HepG2 (cell line): Measurements from ENCODE around the gene SUPT4H1. TPM values are rescaled to one million over a fixed set of nuclear protein-coding genes. Genes with fewer than 3 reads are reported as not detected.

ENCODE experiments used
- E2F5 ChIP-seq: sonication (generic); formaldehyde crosslinking; conservative IDR thresholded peaks from 2 replicates; pipeline ENCODE4 v1.4.0; 2020; ENCODE audit warnings: missing genetic modification reagents
- FOXC1 ChIP-seq: sonication (generic); formaldehyde crosslinking; IDR thresholded peaks from 2 replicates; pipeline ENCODE4 v1.8.0; 2022; ENCODE audit warnings: mild to moderate bottlenecking, missing genetic modification reagents, borderline replicate concordance
- HINFP ChIP-seq: sonication (generic); formaldehyde crosslinking; IDR thresholded peaks from 2 replicates; pipeline ENCODE4 v1.4.0; 2020; ENCODE audit warnings: low read depth, mild to moderate bottlenecking, missing genetic modification reagents
- HMG20A ChIP-seq: IDR thresholded peaks from 2 replicates; pipeline ENCODE4 v1.6.1; 2016; ENCODE audit warnings: borderline replicate concordance
- HMG20B ChIP-seq: conservative IDR thresholded peaks from 2 replicates; pipeline ENCODE4 v1.6.1; 2016; ENCODE audit warnings: missing genetic modification reagents, missing compliant biosample characterization
- KDM2A ChIP-seq: sonication (generic); formaldehyde crosslinking; IDR thresholded peaks from 2 replicates; pipeline ENCODE4 v1.4.0; 2020; ENCODE audit warnings: low read depth, missing genetic modification reagents, borderline replicate concordance
- LBX2 ChIP-seq: sonication (generic); formaldehyde crosslinking; IDR thresholded peaks from 2 replicates; pipeline ENCODE4 v1.5.0; 2020; ENCODE audit warnings: missing genetic modification reagents, mild to moderate bottlenecking, borderline replicate concordance
- NFE2L1 ChIP-seq: sonication (generic); formaldehyde crosslinking; IDR thresholded peaks from 2 replicates; pipeline ENCODE4 v1.4.0; 2020; ENCODE audit warnings: missing genetic modification reagents, mild to moderate bottlenecking, borderline replicate concordance
- NR2F6 ChIP-seq, 2 experiments: IDR thresholded peaks; 2 replicates each; pipeline ENCODE4 v1.6.1; 2016; ENCODE audit warnings: antibody characterized with exemption in 1 of 2, mild to moderate bottlenecking in 1 of 2
- PHB2 ChIP-seq: fragments of 450-650 bp; IDR thresholded peaks from 2 replicates; pipeline ENCODE4 v1.6.1; 2018; ENCODE audit not compliant: partially characterized antibody
- RARG ChIP-seq: sonication (generic); formaldehyde crosslinking; IDR thresholded peaks from 2 replicates; pipeline ENCODE4 v1.4.0; 2020; ENCODE audit warnings: low read depth, mild to moderate bottlenecking, missing genetic modification reagents
- RBAK ChIP-seq: sonication (generic); formaldehyde crosslinking; IDR thresholded peaks from 2 replicates; pipeline ENCODE4 v1.5.1; 2020; ENCODE audit warnings: mild to moderate bottlenecking, missing genetic modification reagents
- SIX1 ChIP-seq: sonication (generic); formaldehyde crosslinking; IDR thresholded peaks from 2 replicates; pipeline ENCODE4 v1.4.0; 2020; ENCODE audit warnings: missing genetic modification reagents, borderline replicate concordance
- SP1 ChIP-seq, 2 experiments: fragments of 450-650 bp in 1 of 2; sonication (generic) in 1 of 2; formaldehyde crosslinking in 1 of 2; IDR thresholded peaks; 2 replicates each; pipeline versions ENCODE4 v1.4.0 to v1.6.1; 2016 to 2020; ENCODE audit warnings: missing genetic modification reagents in 1 of 2
- ZBTB14 ChIP-seq: sonication (generic); formaldehyde crosslinking; IDR thresholded peaks from 2 replicates; pipeline ENCODE4 v1.4.0; 2020; ENCODE audit warnings: missing genetic modification reagents
- ZBTB38 ChIP-seq: sonication (generic); formaldehyde crosslinking; IDR thresholded peaks from 2 replicates; pipeline ENCODE4 v1.5.1; 2020; ENCODE audit warnings: mild to moderate bottlenecking, missing genetic modification reagents
- ZFP90 ChIP-seq: sonication (generic); formaldehyde crosslinking; IDR thresholded peaks from 2 replicates; pipeline ENCODE4 v1.8.0; 2022; ENCODE audit warnings: missing genetic modification reagents, mild to moderate bottlenecking, inconsistent platforms, borderline replicate concordance
- ZNF354B ChIP-seq: sonication (generic); formaldehyde crosslinking; IDR thresholded peaks from 2 replicates; pipeline ENCODE4 v1.8.0; 2022; ENCODE audit warnings: mild to moderate bottlenecking, missing genetic modification reagents
- ZNF513 ChIP-seq: sonication (generic); formaldehyde crosslinking; conservative IDR thresholded peaks from 2 replicates; pipeline ENCODE4 v1.5.0; 2020; ENCODE audit warnings: missing genetic modification reagents
- ZNF614 ChIP-seq: IDR thresholded peaks from 2 replicates; pipeline ENCODE4 v1.6.1; 2018; ENCODE audit warnings: missing biosample characterization, missing genetic modification reagents, inconsistent platforms, borderline replicate concordance
- ZNF784 ChIP-seq: sonication (generic); formaldehyde crosslinking; IDR thresholded peaks from 2 replicates; pipeline ENCODE4 v1.5.1; 2020; ENCODE audit warnings: missing genetic modification reagents, mild to moderate bottlenecking, borderline replicate concordance
- polyA plus RNA-seq, 8 experiments: library from polyadenylated mRNA; depleted of rRNA in 3 of 8; stranded (reverse) in 7 of 8; unstranded in 1 of 8; fragments of >200 nt; fragmentation: Illumina TruSeq in 4 of 8; extraction: Trizol in 4 of 8; gene quantifications; 2 replicates each; pipeline versions ENCODE4 v1.2.1 to v1.2.3, GENCODE V29; 2011 to 2016; ENCODE audit warnings: low read depth in 4 of 8, missing spikeins in 1 of 8, mixed read lengths in 1 of 8; ENCODE audit not compliant: insufficient read depth in 1 of 8
- total RNA-seq, 5 experiments: library from RNA; depleted of rRNA; stranded (reverse); fragments of >200 nt; fragmentation: Illumina TruSeq; extraction: Trizol; gene quantifications; 2 replicates each; pipeline ENCODE4 v1.2.3, GENCODE V29; 2016; ENCODE audit warnings: low read depth in 1 of 5

SUPT4H1 gene
- total and polyA plus RNA-seq, 2 of the 13 experiments (the other 11 are each of a cell fraction or from before 2014, with no cell fraction given): 155 to 244 TPM

- TF ChIP-seq HINFP (CRISPR knock-in tag) (no peak), ZFP90 (0 out of 2 replicates have a peak, but pooled peaks have one; percentile 29), NR2F6 (IDR thresholded peaks at IDR 0.05) (peak; percentile 79), NR2F6 (CRISPR knock-in tag; IDR thresholded peaks at IDR 0.05) (peak; percentile 80), ZNF784 (CRISPR knock-in tag) (no peak), ZBTB38 (CRISPR knock-in tag) (no peak), NFE2L1 (no peak), ZNF513 (CRISPR knock-in tag) (no peak), HMG20B (CRISPR knock-in tag) (peak; percentile 49; the same call in 1 of the 2 replicates), RARG (CRISPR knock-in tag) (no peak), HMG20A (peak; percentile 84; the same call in 1 of the 2 replicates), SIX1 (CRISPR knock-in tag) (peak; percentile 75; the same call in 1 of the 2 replicates), KDM2A (CRISPR knock-in tag) (peak; percentile 26; the same call in 1 of the 2 replicates), ZBTB14 (no peak), ZNF614 (no peak), FOXC1 (CRISPR knock-in tag) (no peak), RBAK (CRISPR knock-in tag) (no peak), E2F5 (no peak), LBX2 (CRISPR knock-in tag) (no peak), ZNF354B (CRISPR knock-in tag) (no peak), PHB2 (no peak), SP1 (IDR thresholded peaks at IDR 0.05) (no peak), SP1 (CRISPR knock-in tag; IDR thresholded peaks at IDR 0.05) (no peak)
These were observed 42.7 kb upstream of the SUPT4H1 start (continued) for GRCh38 chr17:58394534-58395223.
